HepG2 (cell line): ENCODE data around the gene SLC6A8. TPM values are rescaled to one million over a fixed set of nuclear protein-coding genes. Genes with fewer than 3 reads are reported as not detected.

Experiments used
- AGO2 ChIP-seq: fragments of 200-400 bp; formaldehyde crosslinking; optimal IDR thresholded peaks from 2 replicates; pipeline ENCODE3; 2017; ENCODE audit warnings: mild to moderate bottlenecking, low read depth, low read length, moderate library complexity
- FOXM1 ChIP-seq: sonication (generic); formaldehyde crosslinking; IDR thresholded peaks from 2 replicates; pipeline ENCODE4 v1.5.0; 2020; ENCODE audit warnings: missing genetic modification reagents
- JUN ChIP-seq: sonication (generic); formaldehyde crosslinking; IDR thresholded peaks from 2 replicates; pipeline ENCODE4 v1.4.0; 2020; ENCODE audit warnings: mild to moderate bottlenecking, missing genetic modification reagents
- NR2F1 ChIP-seq, 2 experiments: fragments of 450-650 bp in 1 of 2; formaldehyde crosslinking in 1 of 2; IDR thresholded peaks; 2 replicates each; pipeline versions ENCODE4 v1.5.0 to v1.6.1; 2016 to 2020; ENCODE audit warnings: mild to moderate bottlenecking in 1 of 2, missing compliant biosample characterization in 1 of 2, missing genetic modification reagents in 1 of 2, moderate library complexity in 1 of 2
- PHF20 ChIP-seq: sonication (generic); formaldehyde crosslinking; IDR thresholded peaks from 2 replicates; pipeline ENCODE4 v1.5.0; 2020; ENCODE audit warnings: mild to moderate bottlenecking, missing genetic modification reagents
- SP1 ChIP-seq, 2 experiments: fragments of 450-650 bp in 1 of 2; sonication (generic) in 1 of 2; formaldehyde crosslinking in 1 of 2; IDR thresholded peaks; 2 replicates each; pipeline versions ENCODE4 v1.4.0 to v1.6.1; 2016 to 2020; ENCODE audit warnings: missing genetic modification reagents in 1 of 2
- SRY ChIP-seq: sonication (generic); formaldehyde crosslinking; IDR thresholded peaks from 2 replicates; pipeline ENCODE4 v1.8.0; 2022; ENCODE audit warnings: mild to moderate bottlenecking, missing genetic modification reagents
- TGIF2 ChIP-seq: IDR thresholded peaks from 2 replicates; pipeline ENCODE4 v1.6.1; 2016; ENCODE audit warnings: control low read depth, missing compliant biosample characterization
- ZBTB40 ChIP-seq, 2 experiments: fragments of 450-650 bp in 1 of 2; sonication (generic) in 1 of 2; formaldehyde crosslinking in 1 of 2; IDR thresholded peaks; 2 replicates each; pipeline versions ENCODE4 v1.6.1 to v1.8.0; 2016 to 2022; ENCODE audit warnings: antibody characterized with exemption in 1 of 2, mild to moderate bottlenecking in 1 of 2, missing genetic modification reagents in 1 of 2
- ZFYVE20 ChIP-seq: sonication (generic); formaldehyde crosslinking; IDR thresholded peaks from 2 replicates; pipeline ENCODE4 v1.8.0; 2023; ENCODE audit warnings: low read depth, mild to moderate bottlenecking, moderate library complexity, missing genetic modification reagents, borderline replicate concordance
- ZNF138 ChIP-seq: sonication (generic); formaldehyde crosslinking; IDR thresholded peaks from 2 replicates; pipeline ENCODE4 v1.5.0; 2020; ENCODE audit warnings: mild to moderate bottlenecking, low read depth, missing genetic modification reagents
- ZNF230 ChIP-seq: sonication (generic); formaldehyde crosslinking; IDR thresholded peaks from 2 replicates; pipeline ENCODE4 v1.4.0; 2020; ENCODE audit warnings: mild to moderate bottlenecking, missing genetic modification reagents
- ZNF414 ChIP-seq: sonication (generic); formaldehyde crosslinking; IDR thresholded peaks from 2 replicates; pipeline ENCODE4 v1.5.0; 2020; ENCODE audit warnings: missing genetic modification reagents
- ZNF451 ChIP-seq: sonication (generic); formaldehyde crosslinking; IDR thresholded peaks from 2 replicates; pipeline ENCODE4 v1.5.0; 2020; ENCODE audit warnings: mild to moderate bottlenecking, missing genetic modification reagents
- ZNF619 ChIP-seq: sonication (generic); formaldehyde crosslinking; IDR thresholded peaks from 2 replicates; pipeline ENCODE4 v1.4.0; 2020; ENCODE audit warnings: mild to moderate bottlenecking, missing genetic modification reagents
- ZNF782 ChIP-seq: sonication (generic); formaldehyde crosslinking; IDR thresholded peaks from 2 replicates; pipeline ENCODE4 v1.4.0; 2020; ENCODE audit warnings: missing genetic modification reagents, mild to moderate bottlenecking, borderline replicate concordance
- polyA plus RNA-seq, 8 experiments: library from polyadenylated mRNA; depleted of rRNA in 3 of 8; stranded (reverse) in 7 of 8; unstranded in 1 of 8; fragments of >200 nt; fragmentation: Illumina TruSeq in 4 of 8; extraction: Trizol in 4 of 8; gene quantifications; 2 replicates each; pipeline versions ENCODE4 v1.2.1 to v1.2.3, GENCODE V29; 2011 to 2016; ENCODE audit warnings: low read depth in 4 of 8, missing spikeins in 1 of 8, mixed read lengths in 1 of 8; ENCODE audit not compliant: insufficient read depth in 1 of 8
- total RNA-seq, 5 experiments: library from RNA; depleted of rRNA; stranded (reverse); fragments of >200 nt; fragmentation: Illumina TruSeq; extraction: Trizol; gene quantifications; 2 replicates each; pipeline ENCODE4 v1.2.3, GENCODE V29; 2016; ENCODE audit warnings: low read depth in 1 of 5

SLC6A8 gene
- total and polyA plus RNA-seq, 2 of the 13 experiments (the other 11 are each of a cell fraction or from before 2014, with no cell fraction given), result 13.9 to 176 TPM

GRCh38 chrX:153723351-153724251 lies 35.9 kb downstream of the SLC6A8 start (continued):
- TF ChIP-seq ZNF230 (CRISPR knock-in tag) (no peak), ZBTB40 (IDR thresholded peaks at IDR 0.05) (no peak), ZBTB40 (CRISPR knock-in tag; IDR thresholded peaks at IDR 0.05) (peak; percentile 76), FOXM1 (CRISPR knock-in tag) (no peak), ZNF138 (CRISPR knock-in tag) (no peak), JUN (no peak), TGIF2 (0 out of 2 replicates have a peak, but pooled peaks have one; percentile 44), AGO2 (peak; percentile 81), ZNF414 (CRISPR knock-in tag) (0 out of 2 replicates have a peak, but pooled peaks have one; percentile 34), PHF20 (CRISPR knock-in tag) (peak; percentile 36; the same call in 1 of the 2 replicates), ZFYVE20 (CRISPR knock-in tag) (no peak), ZNF451 (CRISPR knock-in tag) (no peak), SRY (peak; percentile 25; the same call in 1 of the 2 replicates), ZNF782 (CRISPR knock-in tag) (no peak), SP1 (IDR thresholded peaks at IDR 0.05) (no peak), SP1 (CRISPR knock-in tag; IDR thresholded peaks at IDR 0.05) (no peak), NR2F1 (CRISPR knock-in tag; IDR thresholded peaks at IDR 0.05) (0 out of 4 replicates have a peak, but pooled peaks of 1 of the 2 experiments have one; percentile 12), ZNF619 (CRISPR knock-in tag) (peak; percentile 24; the same call in 1 of the 2 replicates)
